MCF 10A (cell line): ENCODE measurements around the gene POU2F2. TPM values are rescaled to one million over a fixed set of nuclear protein-coding genes. Genes with fewer than 3 reads are reported as not detected.

Source experiments
- BruUV-seq: library from RNA; stranded (reverse); fragments of 400-500 nt; replicated peaks from 2 replicates; lab custom pipeline; 2021; lab: Mats Ljungman, UMichigan
- CTCF ChIA-PET: fragments of 300-600 bp; sonication (Branson Sonifier 250); formaldehyde crosslinking; extraction: SDS; loops from one replicate; lab custom pipeline; 2021; ENCODE audit warnings: antibody characterized with exemption, inconsistent platforms; lab: Yijun Ruan, JAX
- POLR2A ChIA-PET: fragments of 300-600, 350-650 bp; sonication (Branson Sonifier 250); formaldehyde crosslinking; extraction: SDS; loops from one replicate; lab custom pipeline; 2020; ENCODE audit warnings: antibody characterized with exemption, inconsistent platforms; lab: Yijun Ruan, JAX
- DNase-seq: peaks from one replicate; pipeline ENCODE4 v3.0.0-alpha.2; 2018; ENCODE audit not compliant: unreplicated experiment
- H3K27ac Mint-ChIP-seq: one replicate; pipeline ENCODE4 v1.8.0; 2022; ENCODE audit warnings: mild to moderate bottlenecking, low read depth, mixed read lengths; ENCODE audit not compliant: unreplicated experiment
- H3K27me3 Mint-ChIP-seq: one replicate; pipeline ENCODE4 v1.8.0; 2022; ENCODE audit warnings: mixed read lengths; ENCODE audit not compliant: insufficient read depth, unreplicated experiment
- H3K36me3 Mint-ChIP-seq: one replicate; pipeline ENCODE4 v1.8.0; 2022; ENCODE audit warnings: mild to moderate bottlenecking, moderate library complexity, mixed read lengths; ENCODE audit not compliant: insufficient read depth, unreplicated experiment
- H3K4me1 Mint-ChIP-seq: one replicate; pipeline ENCODE4 v1.8.0; 2022; ENCODE audit warnings: mixed read lengths; ENCODE audit not compliant: insufficient read depth, unreplicated experiment
- H3K4me3 Mint-ChIP-seq: one replicate; pipeline ENCODE4 v1.8.0; 2022; ENCODE audit warnings: mild to moderate bottlenecking, moderate library complexity, mixed read lengths; ENCODE audit not compliant: unreplicated experiment
- H3K9me3 Mint-ChIP-seq: one replicate; pipeline ENCODE4 v1.8.0; 2022; ENCODE audit warnings: mixed read lengths; ENCODE audit not compliant: unreplicated experiment
- intact Hi-C: fragments of 100-400 bp; cut with micrococcal nuclease; formaldehyde crosslinking; loops from 2 replicates; pipeline ENCODE4 v1.14.1; 2022
- total RNA-seq: library from RNA; stranded (reverse); gene quantifications from 2 replicates; pipeline ENCODE4 v1.2.3, GENCODE V29; 2022
- TF ChIP-seq, protein P1 (sequence below): fragments of 200-600 bp; IDR thresholded peaks from one replicate; pipeline ENCODE4 v1.8.0; 2022; ENCODE audit warnings: antibody characterized with exemption, mild to moderate bottlenecking; ENCODE audit not compliant: unreplicated experiment

Gene POU2F2
- total RNA-seq, 1 experiment from 2014 or later = 0.70 TPM

DNA sequence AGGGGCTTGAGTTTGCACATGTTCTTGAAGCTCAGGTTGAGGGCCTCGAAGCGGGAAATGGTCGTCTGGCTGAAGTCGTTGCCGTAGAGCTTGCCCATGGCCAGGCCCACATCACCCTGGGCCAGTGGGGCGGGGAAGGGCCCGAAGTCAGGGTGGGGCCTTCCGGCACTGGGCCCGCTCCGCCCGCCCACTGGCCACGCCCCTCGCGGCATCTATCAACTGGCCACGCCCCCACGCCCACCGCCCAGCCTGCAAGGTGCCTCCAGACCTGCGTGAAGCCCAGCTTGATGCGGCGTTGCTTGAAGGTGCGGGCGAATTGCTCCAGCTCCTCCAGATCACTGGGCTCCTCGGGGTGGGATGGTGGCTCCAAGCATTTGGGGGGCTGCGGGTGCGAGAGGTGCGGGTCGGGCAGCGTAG is 36.4 kb downstream of the POU2F2 start:
- no peaks in the 10 kb centered on the region for H3K27me3 Mint-ChIP-seq
- intact Hi-C loops = no loop called here
- POLR2A ChIA-PET = no interaction called here
- DNase-seq = no peak
- no peaks in the 10 kb centered on the region for H3K36me3 Mint-ChIP-seq
- CTCF ChIA-PET = interaction anchor here (1.1 to 4.6 kb wide), 2 partner anchors 13 to 88 kb away, joined by 4 to 35 read pairs; no protein-coding TSS in a partner anchor
- no peak overlapping the region for H3K27ac Mint-ChIP-seq
- no peak overlapping the region for H3K4me3 Mint-ChIP-seq
- H3K9me3 Mint-ChIP-seq = no peaks in the 10 kb centered on the region
- BruUV-seq = no TSS peak
- H3K4me1 Mint-ChIP-seq = peaks cover 12% of the 10 kb centered on the region
- TF ChIP-seq, protein P1, sequence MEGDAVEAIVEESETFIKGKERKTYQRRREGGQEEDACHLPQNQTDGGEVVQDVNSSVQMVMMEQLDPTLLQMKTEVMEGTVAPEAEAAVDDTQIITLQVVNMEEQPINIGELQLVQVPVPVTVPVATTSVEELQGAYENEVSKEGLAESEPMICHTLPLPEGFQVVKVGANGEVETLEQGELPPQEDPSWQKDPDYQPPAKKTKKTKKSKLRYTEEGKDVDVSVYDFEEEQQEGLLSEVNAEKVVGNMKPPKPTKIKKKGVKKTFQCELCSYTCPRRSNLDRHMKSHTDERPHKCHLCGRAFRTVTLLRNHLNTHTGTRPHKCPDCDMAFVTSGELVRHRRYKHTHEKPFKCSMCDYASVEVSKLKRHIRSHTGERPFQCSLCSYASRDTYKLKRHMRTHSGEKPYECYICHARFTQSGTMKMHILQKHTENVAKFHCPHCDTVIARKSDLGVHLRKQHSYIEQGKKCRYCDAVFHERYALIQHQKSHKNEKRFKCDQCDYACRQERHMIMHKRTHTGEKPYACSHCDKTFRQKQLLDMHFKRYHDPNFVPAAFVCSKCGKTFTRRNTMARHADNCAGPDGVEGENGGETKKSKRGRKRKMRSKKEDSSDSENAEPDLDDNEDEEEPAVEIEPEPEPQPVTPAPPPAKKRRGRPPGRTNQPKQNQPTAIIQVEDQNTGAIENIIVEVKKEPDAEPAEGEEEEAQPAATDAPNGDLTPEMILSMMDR = no peak

DNA sequence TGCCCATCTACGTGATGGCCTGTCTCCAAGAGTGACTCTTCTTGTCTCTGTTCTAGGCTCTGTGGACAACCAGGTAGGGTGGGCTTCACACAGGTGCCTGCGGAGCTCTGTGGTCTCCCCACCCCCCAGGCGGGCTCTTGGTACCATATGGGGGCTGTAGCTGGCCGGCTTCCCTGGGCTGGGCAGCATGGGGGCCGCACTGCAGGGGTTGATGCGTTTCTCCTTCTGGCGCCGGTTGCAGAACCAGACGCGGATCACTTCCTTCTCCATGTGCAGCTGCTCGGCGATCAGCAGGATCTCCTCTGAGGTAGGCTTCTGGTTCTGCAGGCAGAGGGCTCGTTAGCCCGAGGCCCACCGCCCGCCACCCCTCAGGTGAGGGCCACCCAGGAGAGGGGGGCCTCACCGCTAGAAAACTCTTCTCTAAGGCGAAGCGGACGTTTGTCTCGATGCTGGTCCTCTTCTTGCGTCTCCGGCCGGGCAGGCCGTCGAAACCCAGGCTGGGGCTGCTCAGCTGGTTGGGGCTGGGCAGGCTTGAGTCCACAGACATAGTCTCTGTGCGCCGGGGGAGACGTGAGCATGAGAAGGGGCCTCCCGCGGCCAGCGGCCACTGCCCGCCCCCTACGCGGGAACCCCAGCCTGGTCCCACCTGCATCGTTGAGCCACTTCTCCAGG is 37.0 kb downstream of the POU2F2 start:
- Mint-ChIP-seq H3K9me3 (no peaks in the 10 kb centered on the region), H3K27ac (no peak overlapping the region), H3K4me3 (no peak overlapping the region), H3K4me1 (peaks cover 12% of the 10 kb centered on the region), H3K36me3 (no peaks in the 10 kb centered on the region), H3K27me3 (no peaks in the 10 kb centered on the region)
- CTCF ChIA-PET = interaction anchor here (1.1 to 4.6 kb wide), 2 partner anchors 14 to 88 kb away, joined by 4 to 35 read pairs; no protein-coding TSS in a partner anchor
- no TSS peak for BruUV-seq
- POLR2A ChIA-PET = no interaction called here
- intact Hi-C loops = no loop called here
- TF ChIP-seq, protein P1 = no peak
- no peak for DNase-seq

DNA sequence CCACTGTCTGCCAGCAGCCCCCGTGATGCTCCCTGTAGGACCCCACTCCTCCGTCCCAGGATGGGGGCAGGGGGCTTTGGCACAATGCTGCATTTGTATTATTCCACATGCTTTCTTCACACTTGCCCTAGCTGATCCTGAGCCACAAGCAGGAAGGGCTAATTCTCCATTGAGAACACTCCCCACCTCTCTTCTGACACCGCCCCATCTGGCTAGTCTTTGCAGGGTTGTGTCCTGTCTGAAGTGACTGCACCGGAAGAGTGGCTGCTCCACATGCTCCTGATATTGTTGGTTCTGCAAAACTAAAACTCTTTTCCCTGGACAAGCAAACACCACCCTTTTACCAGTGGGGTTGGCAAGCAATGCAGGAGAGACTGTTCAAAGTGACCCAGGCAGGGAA is 38.3 kb downstream of the POU2F2 start:
- H3K27me3 Mint-ChIP-seq = no peaks in the 10 kb centered on the region
- no TSS peak for BruUV-seq
- H3K36me3 Mint-ChIP-seq = no peaks in the 10 kb centered on the region
- no peak overlapping the region for H3K4me3 Mint-ChIP-seq
- H3K4me1 Mint-ChIP-seq = peaks cover 15% of the 10 kb centered on the region
- H3K27ac Mint-ChIP-seq = no peak overlapping the region
- intact Hi-C loops = no loop called here
- TF ChIP-seq, protein P1 = no peak
- CTCF ChIA-PET = interaction anchor here (0.6 to 4.6 kb wide), 4 partner anchors 15 to 201 kb away, joined by 3 to 35 read pairs (median 4); no protein-coding TSS in a partner anchor
- POLR2A ChIA-PET = interaction anchor here (1.4 kb wide), 1 partner anchor 17 kb away, joined by 8 read pairs; no protein-coding TSS in a partner anchor
- H3K9me3 Mint-ChIP-seq = no peaks in the 10 kb centered on the region
- no peak for DNase-seq

DNA sequence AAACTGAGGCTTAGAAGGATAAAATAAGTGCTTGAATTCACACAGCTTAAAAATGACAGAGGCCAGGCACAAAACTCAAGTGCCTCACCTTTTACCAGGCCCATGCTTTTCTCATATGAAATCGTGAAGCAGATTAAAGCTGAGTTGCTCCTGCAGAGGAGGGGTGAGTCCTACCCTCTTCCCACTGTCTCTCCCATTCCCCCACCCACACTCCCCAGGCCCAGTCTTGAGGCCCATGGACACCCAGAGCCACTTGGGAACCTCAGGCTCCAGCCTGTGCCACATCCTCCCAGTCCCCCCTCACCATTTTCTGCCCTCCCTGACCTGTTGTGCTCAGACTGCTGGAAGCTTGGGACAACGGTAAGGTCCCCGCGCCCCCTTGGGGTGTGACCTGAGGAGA is 38.7 kb downstream of the POU2F2 start:
- no peaks in the 10 kb centered on the region for H3K27me3 Mint-ChIP-seq
- no peaks in the 10 kb centered on the region for H3K36me3 Mint-ChIP-seq
- intact Hi-C loops = no loop called here
- no peak overlapping the region for H3K27ac Mint-ChIP-seq
- TF ChIP-seq, protein P1 = no peak
- no peak overlapping the region for H3K4me3 Mint-ChIP-seq
- POLR2A ChIA-PET = interaction anchor here (1.4 kb wide), 1 partner anchor 17 kb away, joined by 8 read pairs; no protein-coding TSS in a partner anchor
- no TSS peak for BruUV-seq
- H3K9me3 Mint-ChIP-seq = no peaks in the 10 kb centered on the region
- peaks cover 20% of the 10 kb centered on the region for H3K4me1 Mint-ChIP-seq
- CTCF ChIA-PET = interaction anchor here (0.6 to 4.6 kb wide), 3 partner anchors 16 to 202 kb away, joined by 3 to 35 read pairs (median 4); no protein-coding TSS in a partner anchor
- DNase-seq = no peak
